PC-9 (cell line): ENCODE results near the gene CHST15. TPM values are rescaled to one million over a fixed set of nuclear protein-coding genes. Genes with fewer than 3 reads are reported as not detected.

Experiments used
- BruUV-seq: library from RNA; stranded (reverse); fragments of 400-500 nt; replicated peaks from 2 replicates; lab custom pipeline; 2021; lab: Mats Ljungman, UMichigan
- CTCF ChIA-PET: fragments of 300-600 bp; sonication (Branson Sonifier 250); formaldehyde crosslinking; loops from one replicate; lab custom pipeline; 2022; ENCODE audit warnings: antibody characterized with exemption; lab: Charles Lee
- POLR2A ChIA-PET: fragments of 300-600 bp; sonication (Branson Sonifier 250); formaldehyde crosslinking; loops from one replicate; lab custom pipeline; 2022; ENCODE audit warnings: antibody characterized with exemption; ENCODE audit not compliant: unreplicated experiment; lab: Charles Lee
- DNase-seq, 2 experiments: peaks; one replicate each; pipeline versions ENCODE4 v3.0.0 to v3.0.0-alpha.2; 2015 to 2022; ENCODE audit warnings: mixed read lengths in 1 of 2
- H2AFZ ChIP-seq: fragments of 200-600 bp; sonication (generic); 2 replicates; pipeline ENCODE4 v1.8.1; 2017; ENCODE audit warnings: antibody characterized with exemption
- H3F3A ChIP-seq: fragments of 200-600 bp; sonication (generic); 2 replicates; pipeline ENCODE4 v1.8.1; 2017; ENCODE audit warnings: antibody characterized with exemption, mild to moderate bottlenecking, low read depth; ENCODE audit not compliant: insufficient read depth
- H3K27ac ChIP-seq: fragments of 200-600 bp; sonication (generic); 2 replicates; pipeline ENCODE4 v1.6.1; 2016; ENCODE audit warnings: mixed run types
- H3K27me3 ChIP-seq: fragments of 200-600 bp; sonication (generic); 2 replicates; pipeline ENCODE4 v1.6.1; 2016; ENCODE audit warnings: low read depth, mixed run types; ENCODE audit not compliant: insufficient read depth
- H3K36me3 ChIP-seq: fragments of 200-600 bp; sonication (generic); 2 replicates; pipeline ENCODE4 v1.6.1; 2016; ENCODE audit warnings: low read depth, mixed run types
- H3K4me1 ChIP-seq: fragments of 200-600 bp; sonication (generic); replicated peaks from 2 replicates; pipeline ENCODE4 v1.6.1; 2016; ENCODE audit warnings: mixed run types; ENCODE audit not compliant: insufficient read depth
- H3K4me2 ChIP-seq: fragments of 200-600 bp; sonication (generic); 2 replicates; pipeline ENCODE4 v1.6.1; 2017; ENCODE audit warnings: mixed run types
- H3K4me3 ChIP-seq: fragments of 200-600 bp; sonication (generic); 2 replicates; pipeline ENCODE4 v1.6.1; 2016; ENCODE audit warnings: mixed run types
- H3K79me2 ChIP-seq: fragments of 200-600 bp; sonication (generic); 2 replicates; pipeline ENCODE4 v1.6.1; 2017; ENCODE audit warnings: low read depth, mixed run types
- H3K9me2 ChIP-seq: fragments of 200-600 bp; sonication (generic); 2 replicates; pipeline ENCODE4 v1.8.1; 2017; ENCODE audit warnings: mild to moderate bottlenecking; ENCODE audit not compliant: insufficient read depth
- H3K9me3 ChIP-seq: fragments of 200-600 bp; sonication (generic); 2 replicates; pipeline ENCODE4 v1.8.1; 2016; ENCODE audit warnings: low read depth; ENCODE audit not compliant: insufficient read depth
- H4K20me1 ChIP-seq: fragments of 200-600 bp; sonication (generic); 2 replicates; pipeline ENCODE4 v1.8.1; 2017; ENCODE audit not compliant: insufficient read depth
- EZH2 ChIP-seq: fragments of 200-600 bp; sonication (generic); IDR thresholded peaks from 2 replicates; pipeline ENCODE4 v1.8.0; 2017; ENCODE audit warnings: antibody characterized with exemption, low read depth
- intact Hi-C: fragments of 100-400 bp; cut with micrococcal nuclease; formaldehyde crosslinking; loops from one replicate; pipeline ENCODE4 v1.10.0; 2022; ENCODE audit not compliant: unreplicated experiment
- total RNA-seq: library from RNA; stranded (reverse); gene quantifications from 2 replicates; pipeline ENCODE4 v1.2.3, GENCODE V29; 2021
- TF ChIP-seq, protein P1 (sequence below): fragments of 200-600 bp; sonication (generic); conservative IDR thresholded peaks from 2 replicates; pipeline ENCODE4 v1.6.1; 2017; ENCODE audit warnings: mixed run types, antibody characterized with exemption, mild to moderate bottlenecking, moderate library complexity

The CHST15 gene
- total RNA-seq, 1 experiment from 2014 or later: 24.6 TPM

DNA sequence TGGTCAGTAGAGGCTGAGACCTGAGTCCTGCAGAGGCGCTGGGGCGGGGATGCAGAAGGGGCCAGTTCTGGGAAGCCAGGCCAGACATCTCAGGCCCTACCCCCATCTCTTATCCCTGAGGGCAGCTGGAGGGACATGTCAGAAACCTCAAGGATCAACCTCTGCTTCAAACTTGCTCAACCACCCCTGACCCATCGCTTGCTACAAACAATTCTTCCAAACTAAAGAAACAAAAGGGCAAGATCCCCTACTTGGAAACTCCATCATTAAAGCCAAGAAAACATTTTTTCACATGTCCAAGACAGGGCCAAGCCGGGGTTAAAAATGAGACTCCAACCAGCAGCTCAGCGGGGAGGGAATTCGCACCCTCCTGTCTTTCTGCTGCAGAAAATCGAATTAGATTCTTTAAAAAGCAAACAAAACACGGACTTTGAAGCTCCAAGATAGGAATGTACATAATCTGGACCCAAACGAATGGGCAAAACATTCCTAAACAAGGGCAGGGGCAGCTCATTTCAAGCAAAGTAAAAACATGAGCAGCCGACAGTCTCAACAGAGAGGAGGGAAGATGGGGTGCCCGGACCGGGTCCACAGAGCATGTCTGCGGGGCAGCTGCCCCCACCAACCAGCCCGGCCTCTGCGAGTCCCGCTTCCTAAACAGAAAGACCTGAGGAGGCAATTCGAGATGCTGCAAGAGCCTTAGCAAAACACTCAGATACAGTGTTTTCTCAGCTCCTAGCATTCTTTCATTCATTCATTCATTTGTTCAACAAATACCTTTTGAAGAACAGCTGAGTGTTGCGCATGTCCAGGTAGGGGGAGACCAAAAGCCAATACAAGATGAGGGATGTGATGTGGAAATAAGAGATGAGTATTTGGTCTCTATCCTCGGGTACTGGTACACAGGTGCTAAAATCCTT lies 44.8 kb downstream of the CHST15 start:
- ChIA-PET POLR2A (no interaction called here), CTCF (no interaction called here)
- H3F3A ChIP-seq: 0 out of 2 replicates have a peak, but pooled peaks cover 5% of the 10 kb centered on the region
- no peak overlapping the region for H2AFZ ChIP-seq
- intact Hi-C loops: no loop called here
- no peaks in the 10 kb centered on the region for H3K9me2 ChIP-seq
- no peak for DNase-seq
- H3K4me2 ChIP-seq: no peak overlapping the region
- H3K9me3 ChIP-seq: no peaks in the 10 kb centered on the region
- H4K20me1 ChIP-seq: peaks cover 20% of the 10 kb centered on the region
- BruUV-seq: no TSS peak
- TF ChIP-seq, protein P1, sequence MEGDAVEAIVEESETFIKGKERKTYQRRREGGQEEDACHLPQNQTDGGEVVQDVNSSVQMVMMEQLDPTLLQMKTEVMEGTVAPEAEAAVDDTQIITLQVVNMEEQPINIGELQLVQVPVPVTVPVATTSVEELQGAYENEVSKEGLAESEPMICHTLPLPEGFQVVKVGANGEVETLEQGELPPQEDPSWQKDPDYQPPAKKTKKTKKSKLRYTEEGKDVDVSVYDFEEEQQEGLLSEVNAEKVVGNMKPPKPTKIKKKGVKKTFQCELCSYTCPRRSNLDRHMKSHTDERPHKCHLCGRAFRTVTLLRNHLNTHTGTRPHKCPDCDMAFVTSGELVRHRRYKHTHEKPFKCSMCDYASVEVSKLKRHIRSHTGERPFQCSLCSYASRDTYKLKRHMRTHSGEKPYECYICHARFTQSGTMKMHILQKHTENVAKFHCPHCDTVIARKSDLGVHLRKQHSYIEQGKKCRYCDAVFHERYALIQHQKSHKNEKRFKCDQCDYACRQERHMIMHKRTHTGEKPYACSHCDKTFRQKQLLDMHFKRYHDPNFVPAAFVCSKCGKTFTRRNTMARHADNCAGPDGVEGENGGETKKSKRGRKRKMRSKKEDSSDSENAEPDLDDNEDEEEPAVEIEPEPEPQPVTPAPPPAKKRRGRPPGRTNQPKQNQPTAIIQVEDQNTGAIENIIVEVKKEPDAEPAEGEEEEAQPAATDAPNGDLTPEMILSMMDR: no peak
- no peak for TF ChIP-seq EZH2
- peaks cover 28% of the 10 kb centered on the region; the same call in 1 of the 2 replicates for H3K79me2 ChIP-seq
- no peaks in the 10 kb centered on the region for H3K27me3 ChIP-seq
- no peak overlapping the region for H3K27ac ChIP-seq
- H3K4me1 ChIP-seq: no peaks in the 10 kb centered on the region
- H3K36me3 ChIP-seq: no peaks in the 10 kb centered on the region
- no peak overlapping the region for H3K4me3 ChIP-seq

DNA sequence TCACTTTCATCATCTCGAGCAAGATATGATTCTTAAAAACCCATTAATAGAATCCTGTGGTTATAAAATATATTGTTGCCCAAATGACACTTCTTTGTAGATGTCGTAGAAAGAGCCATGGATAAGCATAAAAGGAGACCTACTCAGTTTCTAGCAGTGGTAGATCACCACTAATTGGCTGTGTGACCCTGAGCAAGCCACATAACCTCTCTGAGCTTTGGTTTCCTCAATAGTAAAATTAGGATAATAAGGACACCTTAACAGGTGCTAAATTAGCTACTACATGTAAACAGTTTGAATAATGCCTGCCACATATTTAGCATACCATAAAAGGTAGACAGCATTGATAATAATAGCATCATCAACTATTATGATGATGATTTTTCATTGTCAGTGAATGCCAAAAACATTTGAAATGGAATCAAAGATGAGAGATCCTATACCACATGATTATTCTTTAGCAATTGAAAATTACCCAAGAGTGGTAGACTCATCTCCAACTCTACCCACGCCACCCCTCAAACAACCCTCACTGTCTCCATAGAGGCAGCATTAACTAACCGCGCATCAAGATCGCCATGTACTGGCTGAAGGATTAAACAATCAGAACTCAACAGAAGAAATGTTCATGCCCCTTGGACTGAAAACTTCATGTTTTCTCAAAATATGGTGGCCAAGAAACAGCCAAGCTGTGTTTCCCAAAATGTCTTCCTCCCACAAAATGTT lies 45.8 kb downstream of the CHST15 start:
- POLR2A ChIA-PET: interaction anchor here (0.7 kb wide), 1 partner anchor 170 kb away, joined by 6 read pairs; no protein-coding TSS in a partner anchor
- H3K9me2 ChIP-seq: no peaks in the 10 kb centered on the region
- intact Hi-C loops: no loop called here
- H3K9me3 ChIP-seq: no peaks in the 10 kb centered on the region
- H3K4me1 ChIP-seq: no peaks in the 10 kb centered on the region
- H3F3A ChIP-seq: 0 out of 2 replicates have a peak, but pooled peaks cover 5% of the 10 kb centered on the region
- no peak overlapping the region for H2AFZ ChIP-seq
- H4K20me1 ChIP-seq: peaks cover 20% of the 10 kb centered on the region
- CTCF ChIA-PET: no interaction called here
- no peak for DNase-seq
- H3K4me2 ChIP-seq: no peak overlapping the region
- BruUV-seq: no TSS peak
- H3K36me3 ChIP-seq: no peaks in the 10 kb centered on the region
- peaks cover 28% of the 10 kb centered on the region; the same call in 1 of the 2 replicates for H3K79me2 ChIP-seq
- TF ChIP-seq, protein P1: no peak
- no peak for TF ChIP-seq EZH2
- H3K27ac ChIP-seq: no peak overlapping the region
- no peak overlapping the region for H3K4me3 ChIP-seq
- H3K27me3 ChIP-seq: no peaks in the 10 kb centered on the region

DNA sequence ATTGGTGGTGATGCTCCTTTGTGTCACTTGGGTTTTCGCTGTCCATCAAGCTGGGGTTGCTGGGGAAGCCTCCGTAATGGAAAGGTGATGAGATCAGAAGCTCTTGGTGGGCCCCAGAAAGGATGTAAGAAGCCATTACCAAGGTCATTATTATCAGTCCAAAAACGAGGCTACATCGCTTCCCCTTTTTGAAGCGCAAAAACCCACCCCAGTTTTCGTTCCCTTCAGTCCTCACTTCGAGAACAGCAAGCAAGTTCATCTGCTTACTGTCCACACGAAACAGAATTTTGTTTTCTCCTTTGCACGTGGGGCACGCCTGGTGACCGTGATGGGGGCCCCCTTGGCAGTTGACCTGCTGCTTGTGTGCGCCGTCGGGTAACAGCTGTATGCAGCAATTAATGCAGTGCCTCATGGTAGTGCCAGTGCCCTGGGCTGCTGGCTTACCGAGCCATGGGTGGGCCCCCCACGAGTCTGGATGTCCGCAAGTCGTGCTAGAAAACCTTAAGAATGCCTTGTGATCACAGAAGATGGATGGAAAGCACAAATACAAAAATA lies 47.5 kb downstream of the CHST15 start:
- no peak for TF ChIP-seq EZH2
- TF ChIP-seq, protein P1: no peak
- DNase-seq: no peak
- BruUV-seq: no TSS peak
- Histone ChIP-seq H3K9me2 (no peaks in the 10 kb centered on the region), H3F3A (0 out of 2 replicates have a peak, but pooled peaks cover 5% of the 10 kb centered on the region), H3K9me3 (no peaks in the 10 kb centered on the region), H3K79me2 (peaks cover 24% of the 10 kb centered on the region; the same call in 1 of the 2 replicates), H3K4me2 (no peak overlapping the region), H3K4me3 (no peak overlapping the region), H3K27ac (no peak overlapping the region), H4K20me1 (peaks cover 20% of the 10 kb centered on the region), H3K4me1 (no peaks in the 10 kb centered on the region), H2AFZ (no peak overlapping the region), H3K27me3 (no peaks in the 10 kb centered on the region), H3K36me3 (0 out of 2 replicates have a peak, but pooled peaks cover 5% of the 10 kb centered on the region)
- intact Hi-C loops: no loop called here
- ChIA-PET POLR2A (no interaction called here), CTCF (interaction anchor here (0.6 kb wide), 1 partner anchor 346 kb away, joined by 3 read pairs; no protein-coding TSS in a partner anchor)
